Measurements from ENCODE around the gene LAMB1. TPM values are rescaled to one million over a fixed set of nuclear protein-coding genes. Genes with fewer than 3 reads are reported as not detected.
A peak's percentile ranks its signal among the peaks of the same experiment; 100 is the strongest.

Gene LAMB1
- total RNA-seq, 1 donor = 332 TPM

DNA sequence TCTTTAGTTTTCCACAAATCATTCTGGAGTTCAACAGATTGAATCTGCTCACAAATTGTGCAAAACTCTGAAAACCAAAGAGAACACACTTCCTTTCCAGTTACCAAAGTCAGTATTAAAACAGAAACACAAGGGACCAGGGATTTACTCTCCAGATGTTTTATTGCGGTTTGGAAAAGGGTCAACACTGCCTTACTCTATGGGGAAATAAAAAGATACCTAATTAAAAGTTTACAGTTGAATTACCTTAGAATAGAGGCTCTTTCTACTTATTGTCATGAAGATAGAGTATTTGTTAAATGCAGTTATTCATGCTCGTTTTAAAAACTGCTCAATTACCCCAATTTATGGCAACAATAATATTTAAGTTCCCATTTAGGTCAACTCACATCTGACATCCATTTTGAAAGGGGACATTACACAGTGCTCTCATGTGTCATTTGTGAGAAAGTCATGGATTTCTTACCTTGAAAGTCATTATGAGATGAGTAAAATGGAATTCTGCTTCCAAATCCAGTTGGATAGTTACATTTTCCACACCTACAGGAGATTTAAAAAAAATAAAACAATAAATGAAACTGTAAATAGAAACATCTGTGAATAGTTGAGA is 8.4 kb downstream of the LAMB1 start:
- DNase-seq (ENCODE audit: low read depth) = peak; percentile 30
- no peak for TF ChIP-seq CTCF (IDR thresholded peaks at IDR 0.05; ENCODE audit: insufficient read depth, low read length)

GRCh38 chr7:107993891-107994291 is 9.1 kb downstream of the LAMB1 start:
- TF ChIP-seq CTCF (IDR thresholded peaks at IDR 0.05; ENCODE audit: insufficient read depth, low read length) = no peak
- no peak overlapping the region for H3K4me3 ChIP-seq (ENCODE audit: low read depth, low read length)
- DNase-seq (ENCODE audit: low read depth) = peak; percentile 44

More for the DNA sequence above, 8.4 kb downstream of the LAMB1 start:
- H3K4me3 ChIP-seq (ENCODE audit: low read depth, low read length) = no peak overlapping the region

DNA sequence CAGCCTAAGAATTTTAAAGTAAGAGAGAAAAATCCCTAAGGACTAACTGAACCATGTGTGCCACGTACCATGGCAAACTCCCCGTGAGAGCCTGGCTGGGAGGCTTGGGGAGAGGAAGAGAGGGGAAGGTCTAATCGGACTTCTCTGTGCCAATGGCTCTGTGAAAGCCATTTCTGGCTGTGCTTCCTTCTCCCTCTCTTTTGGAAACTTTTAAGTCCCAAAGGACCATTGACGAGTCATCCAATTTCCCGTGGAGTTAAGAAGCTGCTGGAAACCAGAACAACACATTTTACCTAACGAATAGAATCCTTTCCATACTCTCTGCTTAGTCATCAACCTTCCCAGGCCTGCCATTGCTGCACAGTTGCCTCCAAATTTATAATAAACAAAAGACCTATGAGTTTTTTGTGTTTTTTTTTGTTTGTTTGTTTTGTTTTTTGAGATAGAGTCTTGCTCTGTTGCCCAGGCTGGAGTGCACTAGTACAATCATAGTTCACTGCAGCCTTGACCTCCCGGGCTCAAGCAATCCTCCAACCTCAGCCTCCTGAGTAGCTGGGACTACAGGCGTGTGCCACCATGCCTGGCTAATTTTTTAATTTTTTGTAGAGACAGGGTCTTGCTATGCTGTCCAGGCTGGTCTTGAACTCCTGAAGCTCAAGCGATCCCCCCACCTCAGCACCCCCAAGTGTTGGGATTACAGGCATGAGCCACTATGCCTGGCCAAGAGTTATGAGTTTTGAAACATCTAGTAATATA is 13.2 kb downstream of the LAMB1 start:
- no peak for TF ChIP-seq CTCF (IDR thresholded peaks at IDR 0.05; ENCODE audit: insufficient read depth, low read length)
- H3K4me3 ChIP-seq (ENCODE audit: low read depth, low read length) = no peak overlapping the region
- peak; percentile 94 for DNase-seq (ENCODE audit: low read depth)

- peak; percentile 41 for TF ChIP-seq CTCF (IDR thresholded peaks at IDR 0.05; ENCODE audit: insufficient read depth, low read length)
- H3K4me3 ChIP-seq (ENCODE audit: low read depth, low read length) = no peak overlapping the region
- peak; percentile 77 for DNase-seq (ENCODE audit: low read depth)
Observed at GRCh38 chr7:107982918-107983389, 20.0 kb downstream of the LAMB1 start.

DNA sequence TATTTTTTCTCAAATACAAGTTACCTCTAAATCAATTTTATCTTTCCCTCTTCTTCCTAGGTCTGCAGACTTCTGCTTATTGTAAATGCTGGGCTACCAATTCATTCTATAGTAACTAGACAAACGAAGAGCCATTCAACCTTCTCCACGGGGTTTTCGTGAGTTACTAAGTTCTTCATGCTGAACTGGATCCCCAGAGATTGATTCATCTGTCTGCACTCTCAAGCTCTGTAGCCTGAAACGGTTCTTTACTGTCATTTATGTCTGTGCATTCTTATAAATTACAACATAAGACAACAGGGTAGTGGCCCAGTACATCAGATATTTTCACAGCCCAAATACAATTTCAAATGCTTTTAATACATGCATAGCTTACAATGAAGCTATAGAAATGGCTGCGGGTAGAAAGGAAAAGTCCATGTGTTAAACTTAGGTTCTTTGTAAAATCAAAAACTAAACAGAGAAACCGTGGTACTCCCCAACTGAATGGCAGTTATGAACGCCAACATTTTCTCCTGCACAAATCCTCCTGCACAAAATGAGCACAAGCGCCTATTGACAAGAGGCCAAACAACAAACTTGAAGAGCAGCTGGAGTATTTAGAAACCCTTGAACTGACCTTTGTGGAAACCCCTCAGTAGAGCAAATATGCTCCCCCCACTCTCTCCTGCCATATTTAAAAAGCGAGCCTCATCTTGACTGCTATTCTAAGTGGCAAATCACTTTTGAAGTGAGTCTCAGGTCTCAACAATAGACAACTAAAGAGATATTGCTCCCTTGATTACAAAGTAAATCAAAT is 20.7 kb downstream of the LAMB1 start:
- no peak for TF ChIP-seq CTCF (IDR thresholded peaks at IDR 0.05; ENCODE audit: insufficient read depth, low read length)
- DNase-seq (ENCODE audit: low read depth) = no peak

DNA sequence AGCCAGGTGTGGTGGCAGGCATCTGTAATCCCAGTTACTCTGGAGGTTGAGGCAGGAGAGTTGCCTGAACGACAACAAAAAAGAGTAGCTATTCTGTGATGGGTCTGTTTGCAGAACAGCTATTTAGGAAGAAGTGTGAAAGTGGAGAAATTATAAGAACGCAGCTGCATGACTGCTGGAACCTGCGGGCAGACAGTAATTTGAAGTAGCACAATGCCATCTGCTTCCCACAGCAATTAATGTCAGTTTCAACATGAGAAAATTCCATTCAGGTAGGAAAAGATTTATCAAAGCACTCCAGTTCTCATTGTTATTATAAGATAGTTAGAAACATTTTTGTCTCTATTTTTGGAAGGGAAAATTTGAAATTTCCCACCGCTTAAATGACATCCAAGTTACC is 21.5 kb downstream of the LAMB1 start:
- no peak overlapping the region for H3K4me3 ChIP-seq (ENCODE audit: low read depth, low read length)
- no peak for DNase-seq (ENCODE audit: low read depth)
- TF ChIP-seq CTCF (IDR thresholded peaks at IDR 0.05; ENCODE audit: insufficient read depth, low read length) = no peak

More for the DNA sequence above, 20.7 kb downstream of the LAMB1 start:
- no peak overlapping the region for H3K4me3 ChIP-seq (ENCODE audit: low read depth, low read length)

Data from fibroblast of the aortic adventitia (primary cell).